Measurements from ENCODE around the gene MUC20.
A peak's percentile ranks its signal among the peaks of the same experiment; 100 is the strongest.
"Not testable (repeated sequence)": the region's sequence is repeated elsewhere in the genome, so short reads cannot be mapped to it uniquely, and the experiment has no call there.

MUC20 gene

DNA sequence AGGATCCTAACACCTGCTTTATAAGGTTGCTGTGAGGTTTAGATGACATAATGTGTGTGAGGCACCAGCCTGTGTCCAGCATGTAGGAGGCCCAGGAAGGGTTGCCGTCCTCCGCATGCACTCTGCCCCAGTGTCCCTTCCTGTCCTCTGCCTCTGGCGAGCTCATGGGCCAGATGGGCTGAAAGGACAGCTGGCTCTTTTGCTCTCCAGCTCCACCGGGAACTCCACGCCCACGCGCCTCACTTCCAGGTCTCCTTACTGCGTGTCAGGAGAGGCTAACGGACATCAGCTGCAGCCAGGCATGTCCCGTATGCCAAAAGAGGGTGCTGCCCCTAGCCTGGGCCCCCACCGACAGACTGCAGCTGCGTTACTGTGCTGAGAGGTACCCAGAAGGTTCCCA, 12.2 kb downstream of the MUC20 start:
- ATAC-seq (replicated peaks; ENCODE audit: extremely low read depth, poor library complexity, severe bottlenecking) (no peak), DNase-seq (ENCODE audit: low spot score in 2 of 2) (no peak)
- Mint-ChIP-seq H3K27ac (ENCODE audit: low read depth) (no peak overlapping the region), H3K4me1 (no peaks in the 10 kb centered on the region), H3K4me3 (no peak overlapping the region), H3K27me3 (peaks cover 18% of the 10 kb centered on the region), H3K36me3 (ENCODE audit: insufficient read depth) (peaks cover 6% of the 10 kb centered on the region), H3K9me3 (no peaks in the 10 kb centered on the region)

DNA sequence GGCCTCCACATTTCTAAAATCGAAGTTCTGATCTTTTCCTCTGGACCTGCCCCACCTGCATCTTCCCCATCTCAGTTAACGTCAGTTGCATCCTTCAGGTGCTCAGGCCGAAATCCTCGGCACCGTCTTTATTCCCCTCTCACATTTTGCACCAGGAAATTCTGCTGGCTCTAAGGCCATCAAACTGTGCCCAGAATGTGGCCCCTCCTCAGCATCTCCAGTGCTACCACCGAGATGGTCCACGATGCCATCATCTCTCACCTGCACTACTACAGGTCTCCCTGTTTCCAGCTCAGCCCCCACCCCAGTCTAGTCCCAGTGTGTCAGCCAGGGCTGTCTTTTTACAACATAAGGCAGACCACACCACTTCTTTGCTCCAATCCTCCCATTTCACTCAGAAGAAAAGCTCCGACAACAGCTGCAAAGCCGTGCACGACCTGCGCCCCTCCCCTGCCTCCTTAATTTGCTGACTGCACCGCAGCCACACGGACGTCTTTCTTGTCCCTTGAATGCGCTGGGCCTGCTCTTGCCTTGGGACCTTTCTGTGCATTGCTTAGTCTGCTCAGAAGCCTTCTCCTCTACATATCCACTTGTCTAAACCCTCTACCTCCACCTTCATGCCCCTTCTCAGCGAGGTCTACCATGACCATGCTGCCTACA, 14.4 kb downstream of the MUC20 start:
- Mint-ChIP-seq H3K27ac (ENCODE audit: low read depth) (no peak overlapping the region), H3K4me3 (no peak overlapping the region), H3K4me1 (no peaks in the 10 kb centered on the region), H3K9me3 (no peaks in the 10 kb centered on the region), H3K27me3 (no peaks in the 10 kb centered on the region), H3K36me3 (ENCODE audit: insufficient read depth) (peaks cover 5% of the 10 kb centered on the region)
- DNase-seq (ENCODE audit: low spot score in 2 of 2): no peak
- ATAC-seq (replicated peaks; ENCODE audit: extremely low read depth, poor library complexity, severe bottlenecking): no peak

DNA sequence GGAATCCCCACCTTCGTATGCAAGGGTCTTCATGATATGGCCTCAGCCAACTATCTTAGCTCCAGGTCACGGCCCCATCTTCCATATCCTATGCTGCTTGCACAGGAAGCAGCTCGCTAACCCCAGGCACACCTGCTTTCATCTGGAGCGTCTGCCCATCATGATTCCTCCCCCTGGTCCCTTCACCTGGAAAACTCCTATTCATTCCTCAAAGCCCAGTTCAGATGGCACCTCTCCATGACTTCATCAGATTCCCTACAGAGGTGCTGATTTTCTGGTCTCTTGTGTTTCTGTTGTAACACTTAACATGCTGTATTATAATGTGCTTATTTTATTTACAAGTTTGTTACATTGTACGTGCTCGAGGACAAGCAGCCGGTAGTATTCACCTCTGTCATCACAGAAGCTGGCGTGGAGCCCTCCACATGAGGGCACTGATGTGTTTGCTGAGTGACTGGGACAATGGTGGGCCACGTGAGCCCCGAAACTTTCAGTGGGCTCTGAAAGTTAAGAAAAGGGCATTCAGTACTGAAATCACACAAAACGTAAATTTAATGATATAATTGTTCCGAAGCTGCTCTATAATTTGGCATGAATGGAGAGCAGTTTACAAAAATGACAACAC, 16.2 kb downstream of the MUC20 start:
- ATAC-seq (replicated peaks; ENCODE audit: extremely low read depth, poor library complexity, severe bottlenecking) (no peak), DNase-seq (ENCODE audit: low spot score in 2 of 2) (no peak)
- H3K36me3 Mint-ChIP-seq (ENCODE audit: insufficient read depth): peaks cover 6% of the 10 kb centered on the region
- H3K27me3 Mint-ChIP-seq: peaks cover 7% of the 10 kb centered on the region
- H3K4me3 Mint-ChIP-seq: no peak overlapping the region
- no peak overlapping the region for H3K27ac Mint-ChIP-seq (ENCODE audit: low read depth)
- no peaks in the 10 kb centered on the region for H3K4me1 Mint-ChIP-seq
- H3K9me3 Mint-ChIP-seq: no peaks in the 10 kb centered on the region

DNA sequence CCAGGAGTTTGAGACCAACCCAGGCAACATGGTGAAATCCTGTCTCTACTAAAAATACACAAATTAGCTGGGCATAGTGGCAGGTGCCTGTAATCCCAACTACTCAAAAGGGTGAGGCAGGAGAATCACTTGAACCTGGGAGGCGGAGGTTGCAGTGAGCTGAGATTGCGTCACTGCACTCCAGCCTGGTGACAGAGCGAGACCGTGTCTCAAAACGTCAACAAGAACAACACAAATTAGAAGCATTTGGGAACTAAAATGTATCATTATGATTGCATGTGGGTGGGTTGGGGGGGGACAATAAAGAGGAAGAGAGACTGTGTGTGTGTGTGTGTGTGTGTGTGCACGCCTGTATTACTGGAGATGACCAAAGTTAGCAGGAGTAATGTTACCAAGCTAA, 17.0 kb downstream of the MUC20 start:
- H3K27me3 Mint-ChIP-seq; ATAC-seq (replicated peaks; ENCODE audit: extremely low read depth, poor library complexity, severe bottlenecking); H3K4me1 Mint-ChIP-seq; H3K36me3 Mint-ChIP-seq (ENCODE audit: insufficient read depth); H3K4me3 Mint-ChIP-seq; DNase-seq (ENCODE audit: low spot score in 2 of 2); H3K27ac Mint-ChIP-seq (ENCODE audit: low read depth); H3K9me3 Mint-ChIP-seq: not testable (repeated sequence)

DNA sequence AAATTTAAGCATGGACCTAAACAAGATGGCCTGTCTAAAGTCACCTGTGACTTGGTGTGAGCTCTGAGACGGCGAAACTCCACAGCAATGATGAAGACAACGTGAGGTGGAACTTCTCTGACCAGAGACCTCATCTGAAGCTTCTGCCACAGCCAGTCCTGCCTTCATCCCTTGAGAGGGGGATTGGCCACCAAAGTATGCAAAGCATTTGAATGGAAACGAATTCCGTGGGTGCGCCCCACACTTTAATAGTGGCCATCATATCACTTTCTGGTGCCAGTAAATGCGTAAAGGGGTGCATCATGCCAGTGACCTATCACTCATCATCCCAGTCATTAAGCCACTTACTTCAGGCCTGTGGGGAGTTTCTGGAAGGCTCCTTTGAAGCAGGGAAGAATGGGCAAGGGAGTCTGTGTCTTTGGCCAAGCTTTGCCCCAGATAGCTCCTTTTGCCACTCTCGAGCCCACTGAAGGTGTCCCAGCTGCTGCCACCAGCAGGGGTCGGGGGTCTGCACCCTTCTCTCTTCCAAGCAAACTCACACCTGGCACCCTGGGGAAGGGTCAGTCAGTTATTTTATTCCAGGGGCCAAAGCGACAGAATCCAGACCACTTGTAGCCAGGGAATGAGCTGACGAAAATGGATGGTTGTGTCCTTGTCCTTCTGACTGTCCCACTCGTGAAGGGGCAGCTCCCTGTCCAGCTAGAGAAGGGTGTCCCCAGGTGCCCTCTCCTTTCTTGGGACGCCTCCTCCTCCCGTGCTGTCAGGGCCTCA, 17.7 kb downstream of the MUC20 start:
- DNase-seq (ENCODE audit: low spot score in 2 of 2) (no peak), ATAC-seq (replicated peaks; ENCODE audit: extremely low read depth, poor library complexity, severe bottlenecking) (no peak)
- Mint-ChIP-seq H3K27ac (ENCODE audit: low read depth) (no peak overlapping the region), H3K27me3 (peaks cover 9% of the 10 kb centered on the region), H3K4me1 (no peaks in the 10 kb centered on the region), H3K36me3 (ENCODE audit: insufficient read depth) (peaks cover 4% of the 10 kb centered on the region), H3K4me3 (no peak overlapping the region), H3K9me3 (no peaks in the 10 kb centered on the region)

DNA sequence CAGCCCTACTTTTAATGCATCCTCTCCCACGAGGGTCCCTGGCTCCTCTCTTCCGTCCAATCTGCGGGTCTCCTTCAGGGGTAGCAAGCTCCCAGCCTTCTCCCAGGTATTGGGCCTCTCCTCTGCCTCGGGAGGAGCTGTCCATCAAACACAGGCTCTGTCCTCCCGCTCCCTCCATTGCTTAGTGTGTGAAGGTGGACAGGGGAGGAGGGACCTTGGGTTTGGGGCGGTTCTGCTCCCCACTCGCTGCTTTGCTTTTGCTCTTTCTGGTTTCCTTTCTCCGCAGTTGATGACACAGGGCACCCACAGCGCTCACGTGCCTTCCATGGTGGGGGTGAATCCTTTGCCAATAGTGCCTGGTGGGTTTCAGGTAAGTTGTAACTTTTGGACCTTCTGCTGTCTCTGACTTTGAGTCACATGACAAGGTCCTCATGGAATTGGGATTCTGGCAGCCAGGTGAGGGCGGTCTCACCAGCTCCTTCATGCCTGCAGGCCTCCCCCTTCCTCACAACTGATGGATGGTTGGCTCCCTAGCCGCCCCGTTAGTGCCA, 18.9 kb downstream of the MUC20 start:
- H3K4me3 Mint-ChIP-seq: no peak overlapping the region
- peaks cover 9% of the 10 kb centered on the region for H3K27me3 Mint-ChIP-seq
- no peak for ATAC-seq (replicated peaks; ENCODE audit: extremely low read depth, poor library complexity, severe bottlenecking)
- peaks cover 7% of the 10 kb centered on the region for H3K36me3 Mint-ChIP-seq (ENCODE audit: insufficient read depth)
- H3K27ac Mint-ChIP-seq (ENCODE audit: low read depth): no peak overlapping the region
- no peaks in the 10 kb centered on the region for H3K4me1 Mint-ChIP-seq
- DNase-seq (ENCODE audit: low spot score in 2 of 2): no peak
- H3K9me3 Mint-ChIP-seq: no peaks in the 10 kb centered on the region

DNA sequence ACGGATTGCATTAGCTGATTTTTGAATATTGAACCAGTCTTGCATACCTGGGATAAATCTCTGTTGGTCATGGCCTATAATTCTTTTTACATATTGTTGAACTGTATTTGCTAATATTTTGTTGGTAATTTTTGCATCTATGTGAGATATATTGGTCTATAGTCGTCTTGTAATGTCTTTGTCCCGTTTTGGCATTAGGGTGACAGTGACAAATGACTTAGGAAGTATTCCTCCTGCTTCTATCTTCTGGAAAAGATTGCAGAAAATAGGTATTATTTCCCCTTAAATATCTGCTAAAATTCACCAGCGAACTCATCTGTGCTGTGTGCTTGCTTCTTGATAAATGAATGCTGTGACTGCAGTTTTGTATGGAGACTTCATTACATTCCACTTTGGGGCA, 23.7 kb downstream of the MUC20 start:
- no peak for DNase-seq (ENCODE audit: low spot score in 2 of 2)
- Mint-ChIP-seq H3K36me3 (ENCODE audit: insufficient read depth) (peaks cover 4% of the 10 kb centered on the region), H3K27me3 (peaks cover 9% of the 10 kb centered on the region), H3K4me1 (peaks cover 13% of the 10 kb centered on the region), H3K27ac (ENCODE audit: low read depth) (no peak overlapping the region), H3K9me3 (no peaks in the 10 kb centered on the region), H3K4me3 (no peak overlapping the region)
- no peak for ATAC-seq (replicated peaks; ENCODE audit: extremely low read depth, poor library complexity, severe bottlenecking)

DNA sequence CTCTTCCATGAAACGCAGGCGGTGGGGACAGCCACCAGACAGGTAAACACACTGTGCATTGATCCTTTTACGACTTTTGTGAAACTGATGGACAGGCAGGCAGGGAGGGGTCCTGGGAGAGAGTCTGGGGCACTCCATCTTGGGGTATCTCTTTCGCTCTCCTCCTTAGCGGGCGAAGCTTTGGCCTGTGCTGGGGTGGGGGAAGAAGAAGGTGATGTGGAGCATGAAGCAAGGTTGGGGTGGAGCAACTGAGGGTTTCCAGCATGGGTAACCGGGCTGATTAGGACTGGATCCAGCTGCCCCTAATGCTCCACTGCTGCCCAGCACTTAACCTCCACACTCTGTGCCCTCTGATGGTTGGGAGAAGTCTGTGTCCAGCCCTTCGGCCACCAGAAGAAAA, 25.6 kb downstream of the MUC20 start:
- DNase-seq (ENCODE audit: low spot score in 2 of 2): no peak
- H3K9me3 Mint-ChIP-seq: no peaks in the 10 kb centered on the region

DNA sequence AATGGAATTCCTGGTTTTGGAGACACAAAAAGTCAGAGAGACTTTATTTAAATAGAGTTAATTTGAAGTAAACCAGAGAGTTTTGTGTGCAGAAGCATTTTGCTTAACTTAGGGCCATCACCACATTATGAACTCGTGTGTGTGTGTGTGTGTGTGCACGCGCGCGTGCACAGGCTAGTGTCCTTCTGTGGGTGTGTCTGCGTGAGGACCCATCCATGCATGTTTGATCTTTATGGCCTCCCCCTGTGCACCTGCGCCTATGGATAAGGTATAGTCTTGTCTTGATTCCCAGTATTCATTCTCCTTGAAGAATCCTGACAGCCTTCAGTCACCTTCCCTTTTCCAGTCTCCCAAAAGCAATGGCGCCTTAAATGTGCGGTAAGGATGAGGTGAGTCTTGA, 26.0 kb downstream of the MUC20 start:
- DNase-seq (ENCODE audit: low spot score in 2 of 2): no peak
- Mint-ChIP-seq H3K4me3 (peak overlapping the region; percentile 24), H3K9me3 (no peaks in the 10 kb centered on the region), H3K27ac (ENCODE audit: low read depth) (peak overlapping the region; percentile 60), H3K36me3 (ENCODE audit: insufficient read depth) (peaks cover 2% of the 10 kb centered on the region), H3K27me3 (peaks cover 4% of the 10 kb centered on the region), H3K4me1 (peaks cover 13% of the 10 kb centered on the region)
- no peak for ATAC-seq (replicated peaks; ENCODE audit: extremely low read depth, poor library complexity, severe bottlenecking)

More for the DNA sequence above, 25.6 kb downstream of the MUC20 start:
- peaks cover 8% of the 10 kb centered on the region for H3K27me3 Mint-ChIP-seq
- ATAC-seq (replicated peaks; ENCODE audit: extremely low read depth, poor library complexity, severe bottlenecking): no peak
- no peak overlapping the region for H3K4me3 Mint-ChIP-seq
- peaks cover 13% of the 10 kb centered on the region for H3K4me1 Mint-ChIP-seq
- no peak overlapping the region for H3K27ac Mint-ChIP-seq (ENCODE audit: low read depth)
- H3K36me3 Mint-ChIP-seq (ENCODE audit: insufficient read depth): peaks cover 2% of the 10 kb centered on the region

DNA sequence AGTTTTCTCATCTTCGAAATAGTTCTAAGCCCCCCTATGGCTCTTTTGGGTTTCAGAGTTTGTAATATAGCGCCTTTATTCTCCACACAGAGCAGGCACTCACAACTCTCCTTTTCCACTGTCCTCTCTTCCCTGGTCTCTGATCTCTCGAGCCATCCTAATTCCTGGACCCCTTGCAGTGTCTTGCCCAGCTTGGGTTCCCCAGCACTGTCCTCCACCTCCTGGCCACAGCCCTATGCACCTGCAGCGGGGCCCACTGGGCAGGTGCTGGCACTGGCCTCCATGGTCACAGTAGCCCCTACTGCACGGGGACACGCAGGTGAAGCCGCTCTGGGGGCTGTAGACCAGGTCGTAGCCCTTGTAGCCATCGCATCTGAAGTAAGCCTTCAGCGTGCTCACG, 27.9 kb downstream of the MUC20 start:
- Mint-ChIP-seq H3K27me3 (no peaks in the 10 kb centered on the region), H3K27ac (ENCODE audit: low read depth) (peak overlapping the region; percentile 56), H3K9me3 (no peaks in the 10 kb centered on the region), H3K4me3 (peak overlapping the region; percentile 18), H3K36me3 (ENCODE audit: insufficient read depth) (peaks cover 2% of the 10 kb centered on the region), H3K4me1 (peaks cover 13% of the 10 kb centered on the region)
- ATAC-seq (replicated peaks; ENCODE audit: extremely low read depth, poor library complexity, severe bottlenecking) (no peak), DNase-seq (ENCODE audit: low spot score in 2 of 2) (no peak)

DNA sequence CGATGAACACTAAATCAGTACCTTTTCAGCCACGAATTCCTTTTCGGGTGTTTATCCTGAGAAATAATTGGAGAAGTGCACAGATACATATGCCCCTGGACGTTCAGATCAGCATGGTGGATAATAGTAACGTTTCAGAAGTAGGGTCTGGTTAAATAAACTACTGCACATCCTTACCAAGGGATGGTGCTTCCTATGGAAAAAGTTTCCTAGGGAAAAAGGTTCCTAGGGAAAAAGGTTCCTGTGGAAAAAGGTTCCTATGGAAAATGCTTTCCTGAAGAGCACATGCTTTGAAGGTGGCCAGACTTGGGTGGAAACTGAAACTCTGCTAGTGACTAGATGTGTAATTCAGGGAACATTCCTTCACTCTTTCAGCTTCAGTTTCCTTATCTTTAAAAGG, 28.3 kb downstream of the MUC20 start:
- not testable (repeated sequence) for H3K27me3 Mint-ChIP-seq; H3K9me3 Mint-ChIP-seq; ATAC-seq (replicated peaks; ENCODE audit: extremely low read depth, poor library complexity, severe bottlenecking); H3K4me3 Mint-ChIP-seq; DNase-seq (ENCODE audit: low spot score in 2 of 2); H3K36me3 Mint-ChIP-seq (ENCODE audit: insufficient read depth)
- H3K4me1 Mint-ChIP-seq: peaks cover 13% of the 10 kb centered on the region
- peak overlapping the region; percentile 56 for H3K27ac Mint-ChIP-seq (ENCODE audit: low read depth)

DNA sequence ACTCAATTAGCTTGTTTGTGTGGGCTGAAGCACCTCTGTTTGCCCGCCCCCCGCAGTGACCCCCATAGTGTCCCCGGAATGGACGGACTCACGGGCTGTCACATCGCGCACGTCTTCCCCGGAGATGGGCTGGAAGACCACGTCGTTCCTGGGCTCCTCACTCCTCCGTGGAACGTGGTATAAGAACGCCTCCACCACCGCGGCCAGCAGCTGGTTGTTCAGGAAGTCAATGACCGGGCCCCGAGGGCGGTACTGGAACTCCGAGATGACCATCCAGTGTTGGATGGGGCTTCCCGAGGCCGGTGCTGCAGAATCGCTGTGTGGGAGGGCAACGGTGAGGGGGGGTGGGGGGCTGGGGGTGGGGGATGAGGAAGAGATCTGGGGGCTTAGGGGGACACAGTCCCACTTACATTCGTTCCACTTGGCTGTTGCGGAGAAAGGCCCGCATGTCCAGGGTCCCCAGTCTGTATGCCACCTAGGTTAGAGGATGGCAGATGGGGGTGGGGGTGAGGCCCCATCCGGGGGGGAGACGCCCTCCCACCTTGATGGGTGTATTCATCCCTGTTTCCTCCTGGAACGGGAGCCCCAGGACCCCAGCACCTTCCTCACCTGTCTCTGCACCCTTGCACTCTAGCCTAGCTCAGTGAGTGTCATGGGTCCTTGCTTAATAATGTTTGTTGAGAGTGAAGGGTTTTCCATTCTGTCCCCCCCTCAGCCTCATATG, 30.2 kb downstream of the MUC20 start:
- H3K36me3 Mint-ChIP-seq (ENCODE audit: insufficient read depth): peaks cover 2% of the 10 kb centered on the region
- H3K4me3 Mint-ChIP-seq: no peak overlapping the region
- ATAC-seq (replicated peaks; ENCODE audit: extremely low read depth, poor library complexity, severe bottlenecking) (no peak), DNase-seq (ENCODE audit: low spot score in 2 of 2) (no peak)
- peaks cover 19% of the 10 kb centered on the region for H3K4me1 Mint-ChIP-seq
- H3K9me3 Mint-ChIP-seq: no peaks in the 10 kb centered on the region
- H3K27ac Mint-ChIP-seq (ENCODE audit: low read depth): no peak overlapping the region
- no peaks in the 10 kb centered on the region for H3K27me3 Mint-ChIP-seq
